ENCODE data around the gene NR1H2.
A peak's percentile ranks its signal among the peaks of the same experiment; 100 is the strongest.
"Not testable (repeated sequence)": the region's sequence is repeated elsewhere in the genome, so short reads cannot be mapped to it uniquely, and the experiment has no call there.

Gene NR1H2

DNA sequence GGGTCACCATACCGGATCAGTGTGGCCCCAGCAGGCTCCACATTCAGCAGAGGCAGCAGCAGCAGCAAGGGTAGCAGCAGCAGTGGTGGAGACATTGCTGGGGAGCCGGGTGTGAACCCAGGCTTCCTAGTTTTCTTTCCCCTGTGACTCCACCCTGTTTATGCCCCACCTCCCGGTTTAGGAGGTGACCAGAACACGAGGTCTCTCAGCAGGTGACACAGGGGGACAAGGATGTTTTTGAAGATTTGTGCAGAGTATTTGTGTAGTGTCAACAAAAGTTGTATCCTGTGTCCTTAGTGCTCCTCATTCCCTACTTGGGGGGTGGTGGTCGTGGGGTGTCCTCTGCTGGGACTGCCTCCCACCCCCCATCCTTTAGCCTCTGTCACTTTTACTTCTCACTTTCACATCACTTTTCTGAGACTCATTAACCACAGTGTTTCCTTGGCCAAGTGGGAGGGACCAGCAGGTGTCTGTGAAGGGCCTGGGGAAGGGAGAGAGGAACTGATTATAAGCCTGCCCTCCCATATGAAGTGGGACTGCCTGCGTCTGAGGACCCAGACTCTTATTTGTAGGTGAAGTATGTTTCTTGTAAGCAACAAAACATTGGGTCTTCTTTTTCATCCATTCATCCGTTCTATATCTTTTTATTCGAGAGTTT is 31.5 kb upstream of the NR1H2 start:
- peak; percentile 58 for DNase-seq (ENCODE audit: low spot score)

DNA sequence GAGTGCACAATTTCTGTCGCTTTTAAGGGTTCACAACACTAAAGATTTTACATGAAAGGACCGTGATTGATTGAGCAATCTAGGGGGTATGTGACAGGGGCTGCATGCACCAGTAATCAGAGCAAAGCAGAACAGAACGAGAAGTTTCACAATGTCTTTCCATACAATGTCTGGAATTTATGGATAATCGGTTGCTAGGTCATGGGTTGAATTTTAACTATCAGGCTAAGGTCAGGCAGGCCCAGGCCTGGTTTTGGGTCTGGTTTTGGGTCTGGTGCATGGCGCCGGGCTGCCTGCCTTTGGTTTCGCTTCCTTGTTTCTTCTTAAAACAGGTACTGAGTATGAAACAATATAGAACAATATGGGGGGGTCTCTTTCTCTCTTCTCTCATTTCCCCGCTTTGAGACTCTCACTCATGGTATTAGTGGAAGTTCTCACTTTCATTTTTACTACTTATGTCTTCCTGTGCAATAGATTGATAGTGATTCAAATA is 29.1 kb upstream of the NR1H2 start:
- not testable (repeated sequence) for DNase-seq (ENCODE audit: low spot score)

GRCh38 chr19:50349277-50350057 is 26.8 kb upstream of the NR1H2 start:
- DNase-seq (ENCODE audit: low spot score) = no peak

GRCh38 chr19:50352242-50352641 is 24.0 kb upstream of the NR1H2 start:
- no peak for DNase-seq (ENCODE audit: low spot score)

- DNase-seq (ENCODE audit: low spot score) = not testable (repeated sequence)
These were observed 22.8 kb upstream of the NR1H2 start for GRCh38 chr19:50353487-50353880.

GRCh38 chr19:50356691-50357177 is 19.5 kb upstream of the NR1H2 start:
- DNase-seq (ENCODE audit: low spot score) = no peak

- DNase-seq (ENCODE audit: low spot score) = peak; percentile 84
These were observed 18.8 kb upstream of the NR1H2 start for GRCh38 chr19:50357178-50358100.

GRCh38 chr19:50358483-50359327 is 17.6 kb upstream of the NR1H2 start:
- DNase-seq (ENCODE audit: low spot score) = peak; percentile 53

GRCh38 chr19:50359328-50359818 is 16.9 kb upstream of the NR1H2 start:
- no peak for DNase-seq (ENCODE audit: low spot score)

DNA sequence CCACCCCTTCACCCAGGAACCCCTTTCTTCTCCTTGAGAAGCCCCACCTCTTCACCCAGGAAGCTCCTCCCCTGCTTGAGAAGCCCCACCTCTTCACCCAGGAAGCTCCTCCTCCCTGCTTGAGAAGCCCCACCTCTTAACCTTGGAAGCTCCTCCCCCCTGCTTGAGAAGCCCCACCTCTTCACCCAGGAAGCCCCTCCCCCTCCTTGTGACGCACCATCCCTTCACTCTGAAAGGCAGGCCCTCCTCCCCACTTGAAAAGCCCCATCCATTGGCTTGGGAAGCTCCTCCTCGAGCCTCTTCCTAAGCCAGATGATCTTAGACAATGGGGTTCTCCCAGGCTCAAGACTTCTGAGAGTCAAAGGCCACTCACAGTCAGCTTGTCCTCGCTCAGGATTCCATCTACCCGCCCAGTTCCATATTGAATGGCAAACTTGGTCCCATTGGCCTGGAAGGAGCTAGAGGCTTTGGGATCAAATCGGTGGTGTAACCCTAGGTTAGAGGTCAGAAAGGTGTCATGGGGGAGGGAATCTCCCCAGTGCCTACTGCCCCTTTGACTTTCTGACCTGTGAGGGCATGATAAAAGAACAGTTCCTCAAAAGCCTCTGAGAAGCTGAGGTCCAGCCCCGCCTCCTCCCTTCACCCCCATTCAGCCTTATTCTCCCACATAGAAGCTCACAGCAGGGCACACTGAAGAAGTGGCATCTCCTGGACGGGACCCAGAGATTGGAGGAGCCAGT is 14.8 kb upstream of the NR1H2 start:
- no peak for DNase-seq (ENCODE audit: low spot score)

DNA sequence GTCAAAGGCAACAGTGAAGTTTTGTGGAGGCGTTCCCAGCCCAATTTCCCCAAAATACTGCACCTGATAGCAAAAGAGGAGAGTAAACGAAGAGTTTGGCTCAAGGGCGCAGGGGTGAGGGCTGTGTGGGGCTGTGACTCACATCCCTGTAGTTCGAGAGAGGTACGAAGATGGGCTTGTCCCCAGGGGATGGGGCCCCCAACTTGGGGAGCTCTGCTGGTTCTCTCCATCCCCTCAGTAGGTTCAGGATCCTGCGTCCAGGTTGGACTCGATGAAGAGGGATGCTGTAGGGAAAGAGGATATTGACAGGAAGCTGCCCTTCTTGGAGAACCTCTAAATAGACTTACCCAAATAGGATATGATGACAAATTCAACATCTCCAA is 14.2 kb upstream of the NR1H2 start:
- DNase-seq (ENCODE audit: low spot score) = no peak

DNA sequence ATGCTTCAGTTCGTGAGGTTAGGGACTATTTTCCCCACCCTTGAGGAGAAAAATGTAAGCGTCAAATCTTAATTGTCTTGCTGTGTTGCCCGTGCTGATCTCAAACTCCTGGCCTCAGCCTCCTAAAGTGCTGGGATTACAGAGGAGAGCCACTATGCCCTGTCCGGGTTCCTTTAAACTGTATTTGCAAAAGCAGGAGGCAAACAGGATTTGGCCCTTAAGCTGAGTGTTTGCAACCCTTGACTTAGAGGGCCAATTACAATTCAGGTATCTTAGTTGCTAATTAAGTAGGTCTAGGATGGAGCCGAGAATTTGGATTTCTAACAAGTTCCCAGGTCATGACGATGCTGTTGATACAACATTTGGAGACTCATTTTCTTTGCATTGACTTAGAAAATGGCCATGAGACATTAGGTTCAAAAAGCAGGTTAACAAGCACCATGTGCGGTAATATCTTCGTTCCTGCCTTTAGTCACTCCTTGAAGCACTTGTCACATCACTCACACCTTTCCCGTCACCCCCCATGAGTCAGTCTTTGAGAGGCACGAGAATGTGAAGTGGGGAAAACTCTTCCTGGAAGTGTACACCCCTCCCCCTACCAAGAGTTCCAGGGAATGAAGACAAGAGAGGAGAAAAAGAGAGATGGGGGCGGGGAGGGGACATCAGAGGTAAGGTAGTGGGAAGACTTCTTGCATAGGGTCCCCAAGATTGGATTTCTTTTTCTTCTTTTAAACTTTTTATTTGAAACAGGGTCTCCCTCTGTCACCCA is 13.4 kb upstream of the NR1H2 start:
- no peak for DNase-seq (ENCODE audit: low spot score)

DNA sequence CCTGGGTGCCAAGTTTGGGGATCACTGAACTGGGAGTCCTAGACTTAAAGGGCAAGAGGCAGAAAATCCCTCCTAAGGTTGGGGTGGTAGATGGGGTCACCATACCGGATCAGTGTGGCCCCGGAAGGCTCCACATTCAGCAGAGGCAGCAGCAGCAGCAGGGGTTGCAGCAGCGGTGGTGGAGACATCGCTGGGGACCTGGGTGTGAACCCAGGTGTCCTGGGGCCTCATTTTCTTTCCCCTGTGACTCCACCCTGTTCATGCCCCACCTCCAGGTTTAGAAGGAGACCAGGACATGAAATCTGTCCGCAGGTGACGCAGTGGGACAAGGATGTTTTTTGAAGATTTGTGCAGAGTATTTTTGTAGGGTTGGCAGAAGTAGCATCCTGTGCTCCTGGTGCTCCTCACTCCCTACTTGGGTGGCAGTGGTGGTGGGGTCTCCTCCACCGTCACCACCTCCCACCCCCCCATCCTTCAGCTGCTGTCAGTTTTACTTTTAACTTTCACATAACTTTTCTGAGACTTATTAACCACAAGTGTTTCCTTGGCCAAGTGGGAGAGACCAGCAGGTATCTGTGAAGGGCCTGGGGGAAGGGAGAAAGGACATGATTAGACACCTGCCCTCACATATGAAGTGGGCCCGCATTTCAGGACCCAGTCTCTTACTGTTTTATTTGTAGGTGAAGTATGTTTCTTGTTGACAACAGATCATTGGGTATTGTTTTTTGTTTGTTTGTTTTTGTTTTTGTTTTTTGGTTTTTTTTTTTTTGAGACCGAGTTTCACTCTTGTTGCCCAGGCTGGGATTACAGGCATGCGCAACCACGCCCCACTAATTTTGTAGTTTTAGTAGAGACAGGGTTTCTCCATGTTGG is 10.6 kb upstream of the NR1H2 start, which contains the start of gene NAPSA:
NAPSA (minus strand) TSS at position 206 of the 873 bp plus-strand sequence; CDS start at position 188, 18 bp downstream.
- DNase-seq (ENCODE audit: low spot score) = no peak

DNA sequence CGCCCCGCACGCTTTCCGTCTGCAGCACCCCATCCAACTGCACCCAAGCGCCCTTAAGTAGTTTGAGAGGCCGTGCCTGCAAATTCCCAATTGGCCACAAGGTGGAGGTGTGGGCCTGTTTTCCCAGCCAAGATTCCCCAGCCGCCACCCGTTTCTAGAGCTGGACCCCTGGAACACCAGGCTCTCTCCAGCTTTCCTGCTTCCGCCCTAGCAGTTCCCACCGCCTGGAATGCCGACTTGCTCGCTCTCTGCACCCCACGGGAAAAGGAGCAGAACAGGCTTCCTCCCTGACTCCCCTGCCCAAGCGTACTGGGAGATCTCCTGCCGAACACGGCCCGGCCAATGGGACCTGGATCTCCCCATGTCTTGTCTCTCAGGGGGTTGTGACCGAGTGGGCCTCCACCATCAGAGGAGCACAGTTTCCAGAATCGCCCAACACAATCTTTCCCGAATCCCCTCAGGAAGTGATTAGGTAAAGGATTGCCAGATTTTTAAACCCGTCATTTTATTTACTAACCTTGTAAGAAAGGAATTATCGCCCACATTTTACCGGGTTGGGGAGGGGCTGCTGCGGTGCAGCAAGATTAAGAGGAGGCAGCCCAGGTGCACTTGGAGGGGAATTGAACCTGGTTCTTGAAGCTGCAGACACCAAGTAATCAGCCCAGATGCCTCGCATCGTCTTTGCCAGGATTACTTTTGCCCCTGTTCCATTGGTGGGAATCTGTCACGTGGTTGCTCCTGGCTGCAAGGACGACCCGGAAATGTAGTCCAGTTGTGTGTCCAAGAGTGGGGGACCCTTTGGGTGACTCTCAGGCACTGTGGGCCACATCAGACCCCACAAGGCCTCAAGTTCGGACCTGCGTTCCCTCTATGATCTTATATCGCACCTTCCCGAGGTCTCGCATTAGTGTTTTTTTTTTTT is 7.3 kb upstream of the NR1H2 start:
- DNase-seq (ENCODE audit: low spot score) = peak; percentile 96

GRCh38 chr19:50371914-50372475 is 4.3 kb upstream of the NR1H2 start:
- DNase-seq (ENCODE audit: low spot score) = no peak

DNA sequence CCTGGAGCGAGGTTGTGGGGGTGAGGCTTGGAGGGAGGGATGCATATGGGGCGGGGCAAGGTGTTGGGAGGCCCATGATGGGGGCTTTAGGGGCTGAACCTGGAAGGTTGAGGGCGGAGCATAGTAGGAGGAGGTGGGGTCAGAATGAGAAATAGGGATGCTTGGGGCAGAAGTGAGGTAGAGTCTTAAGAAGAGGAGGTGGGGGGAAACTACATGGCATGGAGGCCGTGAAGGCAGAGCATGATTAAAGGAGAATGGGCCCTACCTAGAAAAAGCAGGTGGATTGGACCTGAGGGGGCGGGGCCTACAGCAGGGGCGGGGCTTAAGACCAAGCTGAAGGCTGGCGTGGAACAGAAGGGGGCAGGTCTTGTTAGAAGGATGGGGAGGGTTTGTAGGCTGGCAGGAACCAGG is 799 bp downstream of the NR1H2 start:
- DNase-seq (ENCODE audit: low spot score) = no peak

GRCh38 chr19:50377517-50377916 is 1.3 kb downstream of the NR1H2 start:
- no peak for DNase-seq (ENCODE audit: low spot score)
